Activated CD8-positive, alpha-beta memory T cell treated with anti-CD3 and anti-CD28 coated beads, Interleukin-2, amount 50 U/mL, for 1 hour (primary cell): ENCODE measurements around the gene BPHL.
"Not testable (repeated sequence)": the region's sequence is repeated elsewhere in the genome, so short reads cannot be mapped to it uniquely, and the experiment has no call there.

Experiments used
- DNase-seq: peaks from one replicate; pipeline ENCODE4 v3.0.0-alpha.2; 2020; ENCODE audit errors: extremely low read depth

The BPHL gene

GRCh38 chr6:3156184-3157130, 37.9 kb downstream of the BPHL start:
- DNase-seq = not testable (repeated sequence)

- peak; percentile 61 for DNase-seq
Measured at GRCh38 chr6:3157131-3157933, 38.8 kb downstream of the BPHL start, which contains the start of gene TUBB2A. TUBB2A (minus strand) TSS chr6:3157544; CDS start chr6:3157463, 81 bp downstream.

DNA sequence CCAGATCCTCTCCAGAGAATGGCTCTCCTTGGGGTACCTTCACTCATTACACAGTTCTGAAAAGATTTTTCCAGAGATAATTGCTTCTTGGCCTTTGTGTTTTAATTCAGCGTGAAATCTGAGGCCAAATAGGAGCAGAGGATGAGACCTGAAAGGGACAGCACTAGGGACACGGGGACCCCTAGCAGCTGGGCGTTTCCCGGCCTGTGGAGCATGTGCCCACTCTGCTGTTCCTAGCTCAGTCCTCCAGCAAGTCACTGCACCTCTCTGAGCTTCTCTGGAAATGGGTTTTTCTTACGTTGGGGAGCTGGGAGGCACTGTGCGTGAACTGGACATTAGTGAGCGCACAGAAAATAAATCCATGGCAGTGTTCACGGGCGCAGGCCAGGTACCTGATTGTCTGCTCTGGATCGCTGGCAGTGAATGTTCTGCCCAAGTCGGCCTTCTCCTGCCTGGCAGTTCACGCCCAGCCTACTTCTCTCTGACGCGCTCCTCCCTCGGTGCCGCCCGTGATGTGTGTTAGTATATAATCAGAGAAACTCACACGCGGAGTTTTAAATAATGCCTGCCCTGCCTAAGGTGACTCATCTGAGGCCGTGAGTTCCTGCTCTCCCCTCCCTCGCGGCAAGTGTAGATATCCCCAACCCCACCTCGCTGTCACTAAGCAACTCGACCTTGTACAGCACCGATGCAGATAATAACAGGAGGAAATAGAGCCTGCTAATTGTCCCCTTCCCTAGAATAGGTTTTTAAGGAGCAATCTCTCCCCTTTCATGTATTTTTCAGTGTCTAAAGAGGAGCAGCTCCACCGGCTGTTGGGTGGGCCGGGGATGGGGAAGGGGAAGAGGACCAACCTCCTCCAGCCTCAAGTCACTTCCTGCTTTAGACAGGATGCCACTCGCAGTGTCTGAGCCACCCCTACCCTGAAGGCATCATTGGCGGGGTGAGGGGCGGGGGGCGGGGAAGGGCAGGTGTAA, 41.6 kb downstream of the BPHL start:
- DNase-seq = peak; percentile 66

DNA sequence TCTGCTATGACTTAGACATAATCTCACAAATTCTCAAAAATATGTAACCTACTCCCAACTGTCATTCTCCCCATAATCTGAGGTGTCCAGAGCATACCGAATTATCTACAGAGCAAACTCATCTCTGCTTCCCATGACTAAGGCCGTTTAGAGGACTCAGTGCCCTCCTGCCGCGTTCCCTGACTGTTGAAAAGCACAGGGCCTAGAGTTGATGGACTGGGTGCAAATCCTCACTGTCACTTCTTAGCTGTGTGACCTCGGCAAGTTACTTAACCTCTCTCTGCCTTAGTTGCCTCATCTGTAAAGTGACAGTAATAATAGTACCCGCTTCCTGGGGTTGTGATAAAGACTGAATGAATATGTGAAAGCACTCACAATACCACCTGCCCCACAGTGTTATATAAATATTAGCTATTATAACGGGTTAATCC, 43.6 kb downstream of the BPHL start:
- no peak for DNase-seq

- no peak for DNase-seq
Measured at GRCh38 chr6:3162565-3163247, 44.2 kb downstream of the BPHL start.

GRCh38 chr6:3163248-3163594, 44.7 kb downstream of the BPHL start:
- no peak for DNase-seq

- DNase-seq = no peak
Measured at GRCh38 chr6:3164388-3164787, 45.9 kb downstream of the BPHL start.

DNA sequence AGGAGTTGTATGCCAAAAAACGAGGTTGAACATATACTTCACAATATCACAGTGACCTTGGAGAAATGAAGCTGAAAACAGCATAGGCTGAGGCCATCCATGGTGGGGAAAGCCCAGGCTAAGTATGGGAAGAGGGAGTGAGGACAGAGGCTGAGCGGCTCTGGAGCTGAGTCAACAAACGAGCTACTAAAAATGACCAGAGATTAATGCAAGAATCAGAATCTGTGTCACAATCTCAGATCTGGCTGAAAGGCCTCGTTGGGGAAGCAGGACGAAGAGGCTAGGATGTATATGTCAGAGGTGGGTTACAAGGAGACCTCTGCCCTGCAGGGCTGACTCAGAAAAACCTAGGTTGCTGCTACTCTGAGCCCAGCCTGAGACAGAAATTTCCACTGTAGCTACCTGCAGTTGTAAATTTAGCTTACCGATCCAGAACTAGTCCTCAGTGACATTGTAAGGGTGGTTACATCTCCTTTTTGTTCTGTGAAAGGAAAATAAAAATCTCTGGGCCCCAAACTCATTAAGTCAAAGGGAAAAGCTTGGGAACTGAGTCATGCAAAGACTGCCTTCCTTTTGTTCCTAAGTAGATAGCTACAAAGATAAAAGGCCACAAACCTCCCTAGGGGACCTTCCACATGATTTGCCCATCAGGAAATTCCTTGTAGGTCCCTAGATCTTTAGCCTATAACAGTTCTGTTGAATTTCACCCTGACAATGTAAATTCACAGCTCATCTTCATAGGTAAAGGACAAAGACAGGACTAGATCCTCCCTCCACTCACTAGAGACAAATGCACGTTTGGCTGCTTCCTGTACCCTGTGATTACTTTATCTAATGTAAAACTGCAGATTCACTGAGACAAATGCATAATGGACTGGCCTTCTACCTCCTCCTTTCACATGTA, 47.4 kb downstream of the BPHL start:
- no peak for DNase-seq

GRCh38 chr6:3166535-3167225, 48.2 kb downstream of the BPHL start:
- DNase-seq = not testable (repeated sequence)

DNA sequence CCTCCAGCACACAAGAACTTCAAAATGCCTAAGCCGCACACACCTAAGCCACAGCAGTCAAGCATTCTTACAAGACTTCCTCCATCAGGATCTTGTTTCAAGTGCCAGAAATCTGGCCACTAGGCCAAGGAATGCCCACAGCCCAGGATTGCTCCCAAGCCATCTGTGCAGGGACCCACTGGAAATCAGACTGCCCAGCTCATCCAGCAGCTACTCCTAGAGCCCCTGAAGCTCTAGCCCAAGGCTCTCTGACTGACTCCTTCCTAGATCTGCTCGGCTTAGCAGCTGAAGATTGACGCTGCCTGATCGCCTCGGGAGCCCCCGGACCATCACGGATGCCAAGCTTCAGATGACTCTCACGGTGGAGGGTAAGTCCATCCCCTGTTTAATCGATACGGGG, 49.5 kb downstream of the BPHL start:
- DNase-seq = not testable (repeated sequence)

DNA sequence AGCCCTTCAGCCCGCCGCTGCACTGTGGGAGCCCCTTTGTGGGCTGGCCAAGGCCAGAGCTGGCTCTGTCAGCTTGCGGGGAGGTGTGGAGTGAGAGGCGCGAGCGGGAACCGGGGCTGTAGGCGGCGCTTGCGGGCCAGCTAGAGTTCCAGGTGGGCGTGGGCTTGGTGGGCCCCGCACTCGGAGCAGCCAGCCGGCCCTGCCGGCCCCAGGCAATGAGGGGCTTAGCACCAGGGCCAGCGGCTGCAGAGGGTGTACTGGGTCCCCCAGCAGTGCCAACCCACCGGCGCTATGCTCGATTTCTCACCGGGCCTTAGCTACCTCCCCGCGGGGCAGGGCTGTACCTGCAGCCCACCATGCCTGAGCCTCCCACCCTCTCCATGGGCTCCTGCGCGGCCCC, 52.2 kb downstream of the BPHL start:
- not testable (repeated sequence) for DNase-seq

DNA sequence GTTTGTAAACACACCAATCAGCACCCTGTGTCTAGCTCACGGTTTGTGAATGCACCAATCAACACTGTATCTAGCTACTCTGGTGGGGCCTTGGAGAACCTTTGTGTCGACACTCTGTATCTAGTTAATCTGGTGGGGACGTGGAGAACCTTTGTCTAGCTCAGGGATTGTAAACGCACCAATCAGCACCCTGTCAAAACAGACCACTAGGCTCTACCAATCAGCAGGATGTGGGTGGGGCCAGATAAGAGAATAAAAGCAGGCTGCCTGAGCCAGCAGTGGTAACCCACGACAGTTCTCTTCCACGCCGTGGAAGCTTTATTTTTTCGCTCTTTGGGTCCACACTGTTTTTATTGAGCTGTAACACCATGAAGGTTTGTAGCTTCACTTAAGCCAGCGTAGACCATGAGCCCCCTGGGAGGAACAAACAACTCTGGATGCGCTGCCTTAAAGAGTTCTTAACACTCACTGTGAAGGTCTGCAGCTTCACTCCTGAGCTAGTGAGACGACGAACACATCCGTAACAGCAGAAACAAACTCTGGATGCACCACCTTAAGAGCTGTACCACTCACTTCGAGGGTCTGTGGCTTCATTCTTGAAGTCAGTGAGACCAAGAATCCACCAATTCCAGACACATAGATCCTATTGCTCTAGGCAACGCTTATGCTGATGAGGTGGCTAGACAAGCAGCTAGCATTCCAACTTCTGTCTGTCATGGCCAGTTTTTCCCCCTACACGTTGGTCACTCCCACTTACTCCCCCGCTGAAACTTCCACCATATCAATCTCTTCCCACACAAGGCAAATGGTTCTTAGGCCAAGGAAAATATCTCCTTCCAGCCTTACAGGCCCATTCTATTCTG, 53.0 kb downstream of the BPHL start:
- not testable (repeated sequence) for DNase-seq

GRCh38 chr6:3172789-3173188, 54.3 kb downstream of the BPHL start:
- not testable (repeated sequence) for DNase-seq

GRCh38 chr6:3173636-3174089, 55.2 kb downstream of the BPHL start:
- DNase-seq = not testable (repeated sequence)

DNA sequence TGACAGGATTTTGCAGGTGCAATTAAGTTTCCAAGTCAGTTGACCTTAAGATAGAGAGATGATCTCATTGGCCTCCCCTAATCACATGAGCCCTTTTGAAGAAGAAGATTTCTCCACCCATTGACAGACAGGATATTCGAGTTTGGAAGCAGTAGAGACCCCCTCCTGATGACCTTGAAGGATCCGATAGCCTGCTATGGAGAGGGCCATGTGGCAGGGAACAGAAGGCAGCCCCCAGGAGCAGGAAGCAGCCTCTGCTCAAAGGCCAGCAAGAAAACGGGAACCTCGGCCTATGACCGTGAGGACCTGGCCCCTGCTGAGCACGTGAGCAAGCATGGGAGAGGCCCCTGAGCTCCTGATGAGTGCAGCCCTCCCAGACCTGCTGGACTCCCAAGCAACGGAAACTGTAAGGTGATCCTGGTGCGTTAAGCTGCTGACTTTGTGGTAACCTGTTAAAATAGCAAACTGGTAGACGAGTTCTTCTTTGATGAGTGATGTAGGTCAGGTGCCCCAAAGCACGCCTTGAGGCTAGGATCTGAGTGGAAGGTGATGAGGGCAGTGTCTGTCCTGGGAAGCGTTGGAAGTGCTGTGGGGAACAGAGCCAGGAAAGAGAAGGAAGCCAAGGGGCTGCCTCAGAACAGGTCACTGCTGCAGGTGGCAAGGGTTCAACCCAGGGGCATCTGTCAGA, 57.3 kb downstream of the BPHL start:
- DNase-seq = no peak

GRCh38 chr6:3176562-3177355, 58.2 kb downstream of the BPHL start:
- no peak for DNase-seq

GRCh38 chr6:3178666-3179065, 60.2 kb downstream of the BPHL start:
- DNase-seq = not testable (repeated sequence)
